Activated CD4-positive, alpha-beta T cell treated with anti-CD3 and anti-CD28 coated beads, Interleukin-2, amount 10 ng/mL, durations not matched to agents 24 days and 14 days (primary cell): ENCODE results near the gene SLC23A3. TPM values are rescaled to one million over a fixed set of nuclear protein-coding genes. Genes with fewer than 3 reads are reported as not detected.
A peak's percentile ranks its signal among the peaks of the same experiment; 100 is the strongest.

ENCODE experiments used
- DNase-seq: peaks from one replicate; pipeline ENCODE4 v3.0.0; 2022
- H3K27ac Mint-ChIP-seq: one replicate; pipeline ENCODE4 v1.8.0; 2022; ENCODE audit warnings: mild to moderate bottlenecking, mixed read lengths
- H3K27me3 Mint-ChIP-seq: one replicate; pipeline ENCODE4 v1.8.0; 2022; ENCODE audit warnings: mixed read lengths
- H3K36me3 Mint-ChIP-seq: one replicate; pipeline ENCODE4 v1.8.0; 2022; ENCODE audit warnings: low read depth, mild to moderate bottlenecking, mixed read lengths
- H3K4me1 Mint-ChIP-seq: one replicate; pipeline ENCODE4 v1.8.0; 2021; ENCODE audit warnings: mixed read lengths
- H3K4me3 Mint-ChIP-seq: one replicate; pipeline ENCODE4 v1.8.0; 2022; ENCODE audit warnings: mild to moderate bottlenecking, moderate library complexity, mixed read lengths
- H3K9me3 Mint-ChIP-seq: one replicate; pipeline ENCODE4 v1.8.0; 2021; ENCODE audit warnings: mixed read lengths
- intact Hi-C: fragments of 100-400 bp; cut with micrococcal nuclease; formaldehyde crosslinking; loops from one replicate; pipeline ENCODE4 v1.15.1; 2023
- total RNA-seq: library from RNA; stranded (reverse); gene quantifications from 2 replicates; pipeline ENCODE4 v1.2.3, GENCODE V29; 2022

SLC23A3 gene
- total RNA-seq, 1 donor from 2014 or later: 2.3 TPM

GRCh38 chr2:219160186-219161017 is 9.4 kb downstream of the SLC23A3 start, which contains the start of gene NHEJ1:
TSS of gene NHEJ1 (minus strand) at chr2:219160815. CDS start at chr2:219158362, 2,453 bp downstream.
- Mint-ChIP-seq H3K4me3 (peak within 1 kb of the TSS; percentile 88), H3K36me3 (peaks cover 12% of the 10 kb centered on the region), H3K4me1 (peaks cover 20% of the 10 kb centered on the region), H3K9me3 (no peaks in the 10 kb centered on the region), H3K27me3 (no peaks in the 10 kb centered on the region), H3K27ac (peak within 1 kb of the TSS; percentile 97)
- DNase-seq: peak; percentile 98
- intact Hi-C loops: loop anchor here (1.0 to 5.0 kb wide), 11 partner anchors 17 to 503 kb away; partner anchors contain the start of genes ABCB6, ANKZF1, ATG9A and BCS1L

GRCh38 chr2:219159771-219160185 is 10.1 kb downstream of the SLC23A3 start:
- intact Hi-C loops: loop anchor here (1.0 to 5.0 kb wide), 11 partner anchors 18 to 502 kb away; partner anchors contain the start of genes ABCB6, ANKZF1, ATG9A and BCS1L
- DNase-seq: no peak
- H3K4me3 Mint-ChIP-seq: peak overlapping the region; percentile 88
- H3K36me3 Mint-ChIP-seq: peaks cover 12% of the 10 kb centered on the region
- H3K27ac Mint-ChIP-seq: peak overlapping the region; percentile 97
- no peaks in the 10 kb centered on the region for H3K27me3 Mint-ChIP-seq
- peaks cover 20% of the 10 kb centered on the region for H3K4me1 Mint-ChIP-seq
- no peaks in the 10 kb centered on the region for H3K9me3 Mint-ChIP-seq

DNA sequence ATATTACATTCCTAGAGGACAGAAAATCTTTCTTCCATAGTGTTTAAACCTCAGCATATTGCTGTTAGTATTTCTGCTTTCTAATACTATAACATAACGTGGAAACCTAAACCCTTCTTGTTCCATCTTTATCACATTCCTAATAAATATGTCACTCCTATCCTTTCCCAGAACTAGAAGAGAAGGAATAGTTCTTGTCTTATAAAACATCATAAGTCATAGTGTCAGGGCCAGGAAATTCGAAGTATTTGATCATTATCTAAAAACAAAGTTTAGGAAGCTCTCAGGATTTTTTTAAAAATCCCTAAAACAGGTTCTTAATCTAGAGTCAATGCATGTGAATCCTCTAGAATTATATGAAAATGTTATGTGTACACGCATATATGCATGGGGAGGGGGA is 11.2 kb downstream of the SLC23A3 start:
- Mint-ChIP-seq H3K4me3 (no peak overlapping the region), H3K27me3 (no peaks in the 10 kb centered on the region), H3K9me3 (no peaks in the 10 kb centered on the region), H3K27ac (no peak overlapping the region), H3K36me3 (peaks cover 15% of the 10 kb centered on the region), H3K4me1 (peaks cover 20% of the 10 kb centered on the region)
- intact Hi-C loops: no loop called here
- no peak for DNase-seq

- intact Hi-C loops: no loop called here
- Mint-ChIP-seq H3K4me1 (peaks cover 20% of the 10 kb centered on the region), H3K36me3 (peaks cover 15% of the 10 kb centered on the region), H3K4me3 (no peak overlapping the region), H3K9me3 (no peaks in the 10 kb centered on the region), H3K27ac (no peak overlapping the region), H3K27me3 (no peaks in the 10 kb centered on the region)
- DNase-seq: no peak
Measured at GRCh38 chr2:219158025-219158424, 11.8 kb downstream of the SLC23A3 start.

- intact Hi-C loops: no loop called here
Measured at GRCh38 chr2:219157396-219157795, 12.4 kb downstream of the SLC23A3 start.

DNA sequence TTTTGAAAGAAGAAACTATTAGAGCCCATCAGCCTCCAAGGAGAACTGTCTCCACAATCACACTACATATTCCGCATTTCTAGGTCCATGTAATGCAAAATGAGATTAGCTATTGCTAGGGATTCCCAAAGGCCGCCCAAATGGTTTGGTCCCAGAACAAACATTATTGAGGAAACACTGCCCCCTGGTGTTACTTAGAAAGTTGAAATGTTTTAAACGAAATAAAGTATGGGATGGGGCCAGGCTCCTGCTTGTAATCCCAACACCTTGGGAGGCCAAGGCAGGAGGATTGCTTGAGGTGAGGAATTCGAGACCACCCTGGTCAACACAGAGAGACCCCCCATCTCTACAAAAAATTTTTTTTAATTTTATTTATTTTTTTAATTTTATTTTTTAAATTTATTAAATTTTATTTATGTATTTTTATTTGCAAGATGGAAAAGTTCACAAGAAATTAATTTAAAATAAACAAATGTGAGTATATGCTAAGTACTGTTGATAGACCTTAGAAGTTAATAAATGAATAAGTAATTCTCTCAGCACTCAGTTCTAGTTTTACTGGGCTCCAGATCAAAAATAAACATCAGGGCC is 14.7 kb downstream of the SLC23A3 start:
- H3K36me3 Mint-ChIP-seq: peaks cover 17% of the 10 kb centered on the region
- H3K4me3 Mint-ChIP-seq: no peak overlapping the region
- H3K27ac Mint-ChIP-seq: no peak overlapping the region
- no peaks in the 10 kb centered on the region for H3K9me3 Mint-ChIP-seq
- intact Hi-C loops: loop anchor here (1.0 to 2.0 kb wide), 3 partner anchors 36 to 126 kb away; no protein-coding TSS in a partner anchor
- peaks cover 8% of the 10 kb centered on the region for H3K4me1 Mint-ChIP-seq
- H3K27me3 Mint-ChIP-seq: no peaks in the 10 kb centered on the region
- peak; percentile 84 for DNase-seq

More at GRCh38 chr2:219157396-219157795, 12.4 kb downstream of the SLC23A3 start:
- no peaks in the 10 kb centered on the region for H3K27me3 Mint-ChIP-seq
- no peak for DNase-seq
- H3K4me1 Mint-ChIP-seq: peaks cover 20% of the 10 kb centered on the region
- H3K36me3 Mint-ChIP-seq: peaks cover 15% of the 10 kb centered on the region
- H3K4me3 Mint-ChIP-seq: no peak overlapping the region
- no peaks in the 10 kb centered on the region for H3K9me3 Mint-ChIP-seq
- H3K27ac Mint-ChIP-seq: no peak overlapping the region

DNA sequence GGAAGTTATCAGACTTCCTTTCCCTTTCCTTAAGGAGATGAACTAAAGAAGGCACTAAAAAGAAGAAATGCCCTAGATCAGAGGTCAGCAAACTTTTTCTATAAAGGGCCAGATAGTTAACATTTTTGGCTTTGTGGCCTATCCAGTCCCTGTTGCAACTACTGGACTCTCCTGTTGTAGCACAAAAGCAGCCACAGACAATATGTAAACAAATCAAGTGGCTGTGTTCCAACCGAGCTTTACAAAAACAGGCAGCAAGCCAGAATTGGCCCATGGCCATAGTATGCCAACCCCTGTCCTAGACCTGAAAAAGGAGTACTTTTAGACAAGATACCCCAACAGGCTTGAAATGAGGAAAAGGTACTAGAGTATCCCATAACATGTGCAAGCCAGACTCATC is 20.2 kb downstream of the SLC23A3 start:
- Mint-ChIP-seq H3K27me3 (no peaks in the 10 kb centered on the region), H3K4me3 (no peak overlapping the region), H3K36me3 (peaks cover 24% of the 10 kb centered on the region), H3K9me3 (no peaks in the 10 kb centered on the region), H3K4me1 (no peaks in the 10 kb centered on the region), H3K27ac (no peak overlapping the region)
- DNase-seq: no peak
- intact Hi-C loops: no loop called here

- H3K36me3 Mint-ChIP-seq: peaks cover 40% of the 10 kb centered on the region
- no peaks in the 10 kb centered on the region for H3K9me3 Mint-ChIP-seq
- H3K27me3 Mint-ChIP-seq: no peaks in the 10 kb centered on the region
- no peak for DNase-seq
- intact Hi-C loops: no loop called here
- no peaks in the 10 kb centered on the region for H3K4me1 Mint-ChIP-seq
- H3K4me3 Mint-ChIP-seq: no peak overlapping the region
- no peak overlapping the region for H3K27ac Mint-ChIP-seq
Measured at GRCh38 chr2:219142329-219142728, 27.5 kb downstream of the SLC23A3 start.

GRCh38 chr2:219140722-219141121 is 29.1 kb downstream of the SLC23A3 start:
- H3K4me3 Mint-ChIP-seq: no peak overlapping the region
- H3K9me3 Mint-ChIP-seq: no peaks in the 10 kb centered on the region
- no peaks in the 10 kb centered on the region for H3K27me3 Mint-ChIP-seq
- H3K36me3 Mint-ChIP-seq: peaks cover 30% of the 10 kb centered on the region
- no peak overlapping the region for H3K27ac Mint-ChIP-seq
- H3K4me1 Mint-ChIP-seq: no peaks in the 10 kb centered on the region
- no peak for DNase-seq
- intact Hi-C loops: no loop called here

GRCh38 chr2:219133976-219134375 is 35.9 kb downstream of the SLC23A3 start:
- intact Hi-C loops: no loop called here
- H3K9me3 Mint-ChIP-seq: no peaks in the 10 kb centered on the region
- no peaks in the 10 kb centered on the region for H3K27me3 Mint-ChIP-seq
- DNase-seq: no peak
- peaks cover 6% of the 10 kb centered on the region for H3K36me3 Mint-ChIP-seq
- H3K4me1 Mint-ChIP-seq: no peaks in the 10 kb centered on the region
- H3K27ac Mint-ChIP-seq: no peak overlapping the region
- H3K4me3 Mint-ChIP-seq: no peak overlapping the region

- intact Hi-C loops: no loop called here
- Mint-ChIP-seq H3K36me3 (no peaks in the 10 kb centered on the region), H3K4me1 (no peaks in the 10 kb centered on the region), H3K4me3 (no peak overlapping the region), H3K9me3 (no peaks in the 10 kb centered on the region), H3K27ac (no peak overlapping the region), H3K27me3 (no peaks in the 10 kb centered on the region)
- no peak for DNase-seq
Measured at GRCh38 chr2:219131744-219132143, 38.1 kb downstream of the SLC23A3 start.

DNA sequence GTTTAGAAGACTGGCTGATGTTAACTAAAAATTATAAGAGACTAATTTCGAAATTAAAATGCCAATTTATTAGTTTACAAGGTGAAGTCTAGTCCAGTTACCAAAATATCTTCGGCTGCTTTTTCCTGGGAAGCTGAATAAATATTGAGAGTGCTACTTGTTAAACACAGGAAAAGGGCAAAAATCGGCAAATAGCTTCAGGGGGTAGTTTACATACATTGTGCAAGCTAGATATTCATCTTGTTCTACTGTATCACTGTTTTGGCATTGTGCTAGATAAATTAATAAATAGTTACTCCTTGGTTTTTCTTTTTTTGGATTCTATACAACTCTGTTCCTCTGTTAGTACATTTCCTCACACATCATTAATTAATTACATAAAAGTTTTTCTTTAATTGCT is 38.5 kb downstream of the SLC23A3 start:
- intact Hi-C loops: no loop called here
- no peaks in the 10 kb centered on the region for H3K9me3 Mint-ChIP-seq
- H3K4me1 Mint-ChIP-seq: no peaks in the 10 kb centered on the region
- no peak for DNase-seq
- no peak overlapping the region for H3K4me3 Mint-ChIP-seq
- H3K27ac Mint-ChIP-seq: no peak overlapping the region
- H3K36me3 Mint-ChIP-seq: no peaks in the 10 kb centered on the region
- no peaks in the 10 kb centered on the region for H3K27me3 Mint-ChIP-seq

GRCh38 chr2:219129589-219129988 is 40.2 kb downstream of the SLC23A3 start:
- H3K27me3 Mint-ChIP-seq: no peaks in the 10 kb centered on the region
- H3K4me3 Mint-ChIP-seq: no peak overlapping the region
- H3K27ac Mint-ChIP-seq: no peak overlapping the region
- no peak for DNase-seq
- H3K9me3 Mint-ChIP-seq: no peaks in the 10 kb centered on the region
- intact Hi-C loops: no loop called here
- no peaks in the 10 kb centered on the region for H3K36me3 Mint-ChIP-seq
- peaks cover 6% of the 10 kb centered on the region for H3K4me1 Mint-ChIP-seq

- Mint-ChIP-seq H3K27ac (no peak overlapping the region), H3K36me3 (no peaks in the 10 kb centered on the region), H3K4me3 (no peak overlapping the region), H3K27me3 (no peaks in the 10 kb centered on the region), H3K4me1 (peaks cover 14% of the 10 kb centered on the region), H3K9me3 (no peaks in the 10 kb centered on the region)
- intact Hi-C loops: no loop called here
- no peak for DNase-seq
Measured at GRCh38 chr2:219128396-219128795, 41.4 kb downstream of the SLC23A3 start.
